KOPT-K1 (cell line): Measurements from ENCODE around the gene SIDT1.

Experiments
- H3K27ac ChIP-seq: fragments of 200-600 bp; sonication (generic); 2 replicates; pipeline ENCODE4 v1.5.1; 2016; ENCODE audit warnings: antibody characterized with exemption, mild to moderate bottlenecking, low read depth, low read length; ENCODE audit not compliant: poor library complexity, severe bottlenecking
- H3K36me3 ChIP-seq: fragments of 200-600 bp; sonication (generic); 2 replicates; pipeline ENCODE4 v1.5.1; 2017; ENCODE audit warnings: antibody characterized with exemption, mild to moderate bottlenecking, low read length, moderate library complexity; ENCODE audit not compliant: insufficient read depth
- H3K9me3 ChIP-seq: fragments of 200-600 bp; sonication (generic); 2 replicates; pipeline ENCODE4 v1.5.1; 2017; ENCODE audit warnings: antibody characterized with exemption, low read length, mild to moderate bottlenecking; ENCODE audit not compliant: insufficient read depth, poor library complexity, severe bottlenecking

SIDT1 gene

GRCh38 chr3:113532698-113533533, 561 bp downstream of the SIDT1 start:
- Histone ChIP-seq H3K27ac (peak overlapping the region; percentile 87), H3K36me3 (0 out of 2 replicates have a peak, but pooled peaks cover 4% of the 10 kb centered on the region), H3K9me3 (no peaks in the 10 kb centered on the region)

- Histone ChIP-seq H3K27ac (peak overlapping the region; percentile 87), H3K9me3 (no peaks in the 10 kb centered on the region), H3K36me3 (0 out of 2 replicates have a peak, but pooled peaks cover 4% of the 10 kb centered on the region)
Observed at GRCh38 chr3:113533534-113533892, 1.2 kb downstream of the SIDT1 start.

DNA sequence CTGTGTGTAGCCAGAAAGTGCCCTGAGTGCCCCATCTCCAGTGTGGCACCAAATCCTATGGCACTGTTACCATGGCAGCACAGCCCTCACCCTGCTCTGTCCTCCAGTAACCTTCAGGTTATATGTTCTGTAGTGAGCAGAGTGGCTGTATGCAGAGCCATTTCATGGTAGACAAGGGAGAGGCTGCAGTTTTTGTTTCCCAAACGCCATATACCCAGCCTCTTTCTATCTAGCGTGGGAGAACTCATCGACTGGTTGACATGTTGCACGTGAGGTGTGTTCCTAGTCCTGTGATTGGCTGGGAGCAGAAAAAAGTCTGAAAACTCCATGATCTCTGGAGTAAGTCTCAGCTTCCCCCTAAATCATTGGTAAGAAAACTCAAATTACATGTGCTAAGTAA, 2.0 kb downstream of the SIDT1 start:
- peak overlapping the region; percentile 87 for H3K27ac ChIP-seq

DNA sequence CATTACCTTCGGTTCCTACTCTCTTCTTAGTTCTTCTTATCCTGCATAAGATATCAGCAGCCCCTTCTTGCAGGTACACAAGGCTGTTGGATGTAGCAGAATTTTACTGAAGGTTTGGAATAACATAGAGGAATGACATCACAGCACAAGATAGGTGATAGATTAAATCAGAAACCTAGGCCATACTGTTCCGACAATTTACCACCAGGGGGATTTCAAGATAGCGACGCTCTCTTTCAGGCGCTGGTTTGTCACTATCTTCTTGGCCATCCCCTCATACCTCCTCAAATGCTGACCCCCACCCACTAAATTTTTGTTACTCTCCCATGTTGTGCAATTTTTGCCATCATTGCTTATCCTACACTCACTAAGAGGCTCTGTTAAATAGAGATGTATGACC, 3.5 kb downstream of the SIDT1 start:
- H3K36me3 ChIP-seq = 0 out of 2 replicates have a peak, but pooled peaks cover 4% of the 10 kb centered on the region
- no peak overlapping the region for H3K27ac ChIP-seq
- H3K9me3 ChIP-seq = peaks cover under 1% of the 10 kb centered on the region

More for the DNA sequence above, 2.0 kb downstream of the SIDT1 start:
- 0 out of 2 replicates have a peak, but pooled peaks cover 4% of the 10 kb centered on the region for H3K36me3 ChIP-seq
- no peaks in the 10 kb centered on the region for H3K9me3 ChIP-seq

DNA sequence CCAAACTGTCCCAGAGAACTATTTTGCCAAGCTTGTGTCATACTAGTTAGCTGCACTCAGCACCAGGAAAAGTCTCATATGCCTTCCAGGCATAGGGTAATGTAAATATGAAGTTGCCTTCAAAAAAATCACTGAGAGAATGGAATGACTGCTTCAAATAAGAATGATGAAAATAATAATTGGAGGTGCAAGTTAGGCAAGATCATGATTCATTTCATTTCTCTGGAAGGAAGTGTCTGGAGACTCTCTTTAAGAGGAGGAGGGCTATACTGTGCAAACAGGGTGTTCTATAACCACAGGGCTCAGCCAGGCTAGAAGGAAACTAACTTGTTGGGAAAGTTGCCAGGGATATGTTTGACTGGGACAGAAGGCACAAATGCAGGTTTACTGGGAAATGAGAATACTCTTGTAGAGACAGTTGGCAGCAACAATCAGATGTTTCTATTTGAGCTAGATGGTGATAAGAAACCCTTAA, 4.3 kb downstream of the SIDT1 start:
- no peak overlapping the region for H3K27ac ChIP-seq
- H3K9me3 ChIP-seq = peaks cover 9% of the 10 kb centered on the region
- H3K36me3 ChIP-seq = 0 out of 2 replicates have a peak, but pooled peaks cover 4% of the 10 kb centered on the region

DNA sequence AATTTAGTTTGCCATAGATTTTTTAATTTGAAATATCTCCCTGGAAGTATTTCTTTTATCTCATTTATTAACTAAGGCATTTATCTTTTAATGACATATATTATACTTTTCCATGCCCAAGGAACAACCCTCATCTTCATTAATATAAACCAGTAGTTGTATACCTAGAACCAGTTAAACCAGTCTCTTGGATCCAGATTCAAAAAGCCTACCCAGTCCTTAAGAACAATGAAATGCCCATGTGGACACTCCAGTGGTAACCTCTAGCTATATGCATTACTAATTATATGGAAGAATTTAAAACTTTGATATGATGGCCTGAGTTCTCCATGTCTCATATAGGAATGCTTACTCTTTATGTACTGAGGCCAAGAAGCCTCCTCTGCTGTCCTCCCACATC, 4.8 kb downstream of the SIDT1 start:
- Histone ChIP-seq H3K27ac (no peak overlapping the region), H3K9me3 (peaks cover 14% of the 10 kb centered on the region)

DNA sequence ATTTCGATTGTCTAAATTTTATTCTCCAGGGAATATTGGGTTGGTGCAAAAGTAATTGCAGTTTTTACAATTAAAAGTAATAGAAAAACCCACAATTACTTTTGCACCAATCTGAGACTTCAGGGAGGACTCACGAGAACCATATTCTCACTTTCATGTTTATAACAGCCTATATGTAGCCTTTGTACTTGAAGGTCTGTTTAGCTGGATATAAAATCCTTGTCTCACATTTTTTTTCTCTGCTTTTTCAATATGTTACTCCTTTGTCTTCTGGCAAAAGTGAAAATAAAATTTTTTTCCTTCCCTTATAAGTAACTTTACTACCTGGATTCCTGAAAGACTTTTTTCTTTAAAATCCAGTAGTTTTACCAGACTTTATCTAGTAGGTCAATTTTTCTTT, 9.2 kb downstream of the SIDT1 start:
- peaks cover 26% of the 10 kb centered on the region for H3K9me3 ChIP-seq
- peaks cover 22% of the 10 kb centered on the region for H3K36me3 ChIP-seq
- no peak overlapping the region for H3K27ac ChIP-seq

More for the DNA sequence above, 4.8 kb downstream of the SIDT1 start:
- peaks cover 8% of the 10 kb centered on the region; the same call in 1 of the 2 replicates for H3K36me3 ChIP-seq

DNA sequence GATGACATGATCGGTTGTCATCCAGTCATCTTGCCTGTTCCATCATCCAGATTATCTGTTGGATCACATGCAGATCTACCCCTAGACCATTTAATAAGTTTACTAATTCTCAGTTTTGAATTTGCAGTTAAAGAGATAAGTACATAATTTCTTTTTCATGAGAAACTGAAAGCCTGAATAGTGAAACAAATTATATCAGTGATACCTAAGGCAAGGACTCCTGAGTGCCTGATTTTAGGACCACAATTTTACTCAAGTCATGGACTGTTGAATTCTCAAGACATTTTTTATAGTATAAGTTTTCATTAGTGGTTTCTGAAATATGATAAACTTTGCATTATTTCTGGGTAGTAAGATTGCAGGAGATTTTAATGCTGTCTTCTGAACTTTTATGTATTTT, 13.2 kb downstream of the SIDT1 start:
- peaks cover 26% of the 10 kb centered on the region for H3K9me3 ChIP-seq
- no peak overlapping the region for H3K27ac ChIP-seq
- H3K36me3 ChIP-seq = peaks cover 18% of the 10 kb centered on the region

DNA sequence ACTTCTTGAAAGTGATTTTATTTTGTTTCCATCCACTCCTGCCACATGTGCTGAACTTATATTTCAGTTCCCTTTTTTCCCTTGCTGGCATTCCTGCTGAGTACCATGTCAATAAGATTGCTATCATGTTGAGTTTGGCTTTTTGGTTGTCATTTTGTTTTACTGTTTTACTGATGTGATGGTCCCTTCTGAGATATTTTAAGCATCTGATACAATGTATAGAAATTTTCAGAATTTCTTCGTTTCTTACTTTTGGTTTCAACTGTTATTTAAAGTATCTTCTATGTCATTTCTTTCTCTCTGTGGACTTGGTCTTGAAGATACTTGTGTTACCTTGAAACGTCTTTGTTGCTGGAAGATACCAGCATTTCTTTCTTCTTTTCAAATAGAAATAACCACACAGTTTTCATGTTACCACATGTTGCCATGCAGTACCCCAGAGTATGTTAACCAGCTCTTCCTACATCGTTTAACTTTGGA, 14.1 kb downstream of the SIDT1 start:
- peaks cover 20% of the 10 kb centered on the region for H3K9me3 ChIP-seq
- peaks cover 18% of the 10 kb centered on the region for H3K36me3 ChIP-seq
- H3K27ac ChIP-seq = no peak overlapping the region

GRCh38 chr3:113548501-113548900, 16.1 kb downstream of the SIDT1 start:
- peaks cover 3% of the 10 kb centered on the region; the same call in 1 of the 2 replicates for H3K36me3 ChIP-seq
- H3K27ac ChIP-seq = no peak overlapping the region
- H3K9me3 ChIP-seq = no peaks in the 10 kb centered on the region

GRCh38 chr3:113551820-113552219, 19.5 kb downstream of the SIDT1 start:
- Histone ChIP-seq H3K36me3 (no peaks in the 10 kb centered on the region), H3K27ac (no peak overlapping the region), H3K9me3 (no peaks in the 10 kb centered on the region)

GRCh38 chr3:113552851-113553250, 20.5 kb downstream of the SIDT1 start:
- no peak overlapping the region for H3K27ac ChIP-seq
- H3K9me3 ChIP-seq = no peaks in the 10 kb centered on the region
- no peaks in the 10 kb centered on the region for H3K36me3 ChIP-seq

GRCh38 chr3:113555138-113555537, 22.8 kb downstream of the SIDT1 start:
- H3K27ac ChIP-seq = no peak overlapping the region
- no peaks in the 10 kb centered on the region for H3K9me3 ChIP-seq
- H3K36me3 ChIP-seq = no peaks in the 10 kb centered on the region

- no peaks in the 10 kb centered on the region for H3K9me3 ChIP-seq
- H3K36me3 ChIP-seq = no peaks in the 10 kb centered on the region
- H3K27ac ChIP-seq = no peak overlapping the region
Observed at GRCh38 chr3:113556316-113556945, 24.1 kb downstream of the SIDT1 start.

DNA sequence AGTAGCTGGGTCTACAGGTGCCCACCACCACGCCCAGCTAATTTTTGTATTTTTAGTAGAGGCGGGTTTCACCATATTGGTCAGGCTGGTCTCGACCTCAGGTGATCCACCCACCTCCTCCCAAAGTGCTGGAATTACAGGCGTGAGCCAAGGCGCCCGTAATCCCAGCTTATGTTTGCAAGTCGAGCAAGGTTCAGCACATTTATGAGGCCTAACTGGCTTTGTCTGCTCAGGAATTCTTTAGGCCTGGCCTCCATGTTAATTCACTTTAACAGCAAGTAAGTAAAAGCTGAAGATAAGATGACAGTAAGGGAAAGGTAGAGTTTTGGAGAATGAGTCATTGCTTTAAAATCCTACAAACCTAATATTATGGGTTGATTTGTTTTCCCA, 24.6 kb downstream of the SIDT1 start:
- Histone ChIP-seq H3K9me3 (no peaks in the 10 kb centered on the region), H3K27ac (no peak overlapping the region), H3K36me3 (no peaks in the 10 kb centered on the region)
